Activated B cell treated with CpG ODN at 0.5 μM for 24 hours (primary cell): ENCODE measurements around the gene PCSK5. TPM values are rescaled to one million over a fixed set of nuclear protein-coding genes. Genes with fewer than 3 reads are reported as not detected.

Experiments
- ATAC-seq: fragments of 200-7000 bp; cut with Tn5 transposase; one replicate; pipeline ENCODE4 v1.10.0; 2021; ENCODE audit warnings: low read depth, mild to moderate bottlenecking, moderate library complexity
- CTCF ChIA-PET: fragments of 350-600 bp; sonication (Branson Sonifier 250); formaldehyde crosslinking; loops from one replicate; lab custom pipeline; 2021; ENCODE audit warnings: antibody characterized with exemption; lab: Charles Lee
- POLR2A ChIA-PET: fragments of 350-600 bp; sonication (Branson Sonifier 250); formaldehyde crosslinking; loops from one replicate; lab custom pipeline; 2021; ENCODE audit warnings: antibody characterized with exemption; lab: Charles Lee
- DNase-seq: peaks from one replicate; pipeline ENCODE4 v3.0.0; 2022
- H3K27ac Mint-ChIP-seq: one replicate; pipeline ENCODE4 v1.8.0; 2020; ENCODE audit warnings: mixed read lengths
- H3K27me3 Mint-ChIP-seq: one replicate; pipeline ENCODE4 v1.8.0; 2021; ENCODE audit warnings: mixed read lengths
- H3K36me3 Mint-ChIP-seq: one replicate; pipeline ENCODE4 v1.8.0; 2021; ENCODE audit warnings: low read depth, mixed read lengths
- H3K4me1 Mint-ChIP-seq: one replicate; pipeline ENCODE4 v1.8.0; 2021; ENCODE audit warnings: mixed read lengths
- H3K4me3 Mint-ChIP-seq: one replicate; pipeline ENCODE4 v1.8.0; 2020; ENCODE audit warnings: mild to moderate bottlenecking, mixed read lengths
- H3K9me3 Mint-ChIP-seq: one replicate; pipeline ENCODE4 v1.8.0; 2020; ENCODE audit warnings: mixed read lengths
- CTCF ChIP-seq: fragments of 200-600 bp; IDR thresholded peaks from one replicate; pipeline ENCODE4 v1.8.0; 2022; ENCODE audit warnings: antibody characterized with exemption, mild to moderate bottlenecking
- intact Hi-C: fragments of 100-400 bp; cut with micrococcal nuclease; formaldehyde crosslinking; loops from one replicate; pipeline ENCODE4 v1.15.1; 2024
- total RNA-seq: library from RNA; stranded (reverse); gene quantifications from 2 replicates; pipeline ENCODE4 v1.2.3, GENCODE V29; 2022

PCSK5 gene
- total RNA-seq, 1 donor from 2014 or later = not detected

- Mint-ChIP-seq H3K4me3 (no peak overlapping the region), H3K27me3 (no peaks in the 10 kb centered on the region), H3K9me3 (no peaks in the 10 kb centered on the region), H3K36me3 (no peaks in the 10 kb centered on the region), H3K27ac (no peak overlapping the region), H3K4me1 (peaks cover 23% of the 10 kb centered on the region)
- no peak for TF ChIP-seq CTCF
- intact Hi-C loops = no loop called here
- DNase-seq (no peak), ATAC-seq (no peak)
- ChIA-PET CTCF (interaction anchor here (0.8 to 1.3 kb wide), 3 partner anchors 11 to 300 kb away, joined by 3 to 6 read pairs (median 4); no protein-coding TSS in a partner anchor), POLR2A (interaction anchor here (1.0 kb wide), 1 partner anchor 11 kb away, joined by 6 read pairs; the partner anchor contains the start of gene RFK)
Measured at GRCh38 chr9:76404401-76404800, 513.9 kb downstream of the PCSK5 start.

GRCh38 chr9:76405340-76405739, 514.9 kb downstream of the PCSK5 start:
- no peak for TF ChIP-seq CTCF
- intact Hi-C loops = no loop called here
- no peaks in the 10 kb centered on the region for H3K27me3 Mint-ChIP-seq
- no peak for DNase-seq
- peaks cover 23% of the 10 kb centered on the region for H3K4me1 Mint-ChIP-seq
- H3K36me3 Mint-ChIP-seq = no peaks in the 10 kb centered on the region
- no peak overlapping the region for H3K4me3 Mint-ChIP-seq
- no peak for ATAC-seq
- POLR2A ChIA-PET = no interaction called here
- CTCF ChIA-PET = interaction anchor here (0.8 kb wide), 1 partner anchor 12 kb away, joined by 3 read pairs; no protein-coding TSS in a partner anchor
- no peak overlapping the region for H3K27ac Mint-ChIP-seq
- no peaks in the 10 kb centered on the region for H3K9me3 Mint-ChIP-seq

- intact Hi-C loops = no loop called here
- Mint-ChIP-seq H3K27me3 (no peaks in the 10 kb centered on the region), H3K4me1 (peaks cover 23% of the 10 kb centered on the region), H3K9me3 (no peaks in the 10 kb centered on the region), H3K36me3 (no peaks in the 10 kb centered on the region), H3K4me3 (no peak overlapping the region), H3K27ac (no peak overlapping the region)
- CTCF ChIA-PET = no interaction called here
- DNase-seq = no peak
- POLR2A ChIA-PET = no interaction called here
- ATAC-seq = no peak
- TF ChIP-seq CTCF = no peak
Measured at GRCh38 chr9:76405868-76406267, 515.4 kb downstream of the PCSK5 start.
